Non-pigmented ciliary epithelial cell (primary cell): Measurements from ENCODE around the gene SORCS2.
A peak's percentile ranks its signal among the peaks of the same experiment; 100 is the strongest.

Experiments used
- DNase-seq: peaks from one replicate; pipeline ENCODE4 v3.0.0-alpha.2; 2010; ENCODE audit warnings: low read depth

SORCS2 gene

DNA sequence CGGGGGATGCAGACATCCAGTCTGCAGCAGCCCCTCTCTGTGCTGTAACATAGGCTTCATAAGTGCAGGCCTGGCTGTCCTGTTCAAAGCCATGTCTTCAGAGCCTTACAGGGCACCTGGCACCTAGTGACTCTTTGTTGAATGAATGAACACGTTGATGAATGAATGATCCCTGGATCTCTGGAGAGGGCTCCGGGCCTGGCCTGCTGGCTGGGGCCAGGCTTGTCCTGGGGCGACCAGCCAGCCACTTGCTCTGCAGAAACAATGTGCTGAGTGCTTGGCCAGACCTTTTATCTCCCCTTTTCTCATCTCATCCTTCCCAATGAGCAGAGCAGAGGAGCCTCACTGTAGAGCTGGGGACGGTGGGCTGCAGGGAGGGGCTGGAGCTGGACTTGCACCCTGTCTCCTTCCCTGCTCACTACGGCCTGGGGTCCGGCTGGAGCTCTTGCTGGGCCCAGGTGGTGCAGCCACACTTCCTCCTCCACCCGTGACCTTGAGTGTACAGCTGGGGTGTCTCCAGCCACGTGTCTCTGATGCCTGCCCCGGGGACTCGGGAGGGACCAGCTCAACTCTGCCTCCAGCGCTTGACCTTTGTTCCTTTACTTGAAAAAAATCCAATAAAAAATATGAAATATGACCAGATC lies 164.5 kb downstream of the SORCS2 start:
- no peak for DNase-seq

DNA sequence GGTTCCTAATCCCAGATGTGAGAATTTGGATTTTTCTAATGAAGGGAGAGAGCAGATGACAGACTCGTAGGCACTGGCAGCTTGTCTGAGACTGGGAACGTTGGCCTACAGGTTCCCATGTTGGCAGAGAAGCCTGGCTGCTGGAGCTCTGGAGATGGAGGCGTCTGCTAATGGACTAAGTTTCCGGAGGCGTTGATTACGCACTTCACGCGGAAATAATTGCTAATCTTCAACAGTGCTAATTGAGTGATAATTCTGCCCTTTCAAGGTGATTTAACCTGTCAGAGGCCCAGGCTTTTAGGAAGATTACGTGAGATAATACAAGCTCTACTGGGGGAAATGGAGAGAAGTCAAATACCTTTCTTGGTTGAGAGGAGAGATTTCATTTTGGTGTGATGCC lies 165.0 kb downstream of the SORCS2 start:
- no peak for DNase-seq

DNA sequence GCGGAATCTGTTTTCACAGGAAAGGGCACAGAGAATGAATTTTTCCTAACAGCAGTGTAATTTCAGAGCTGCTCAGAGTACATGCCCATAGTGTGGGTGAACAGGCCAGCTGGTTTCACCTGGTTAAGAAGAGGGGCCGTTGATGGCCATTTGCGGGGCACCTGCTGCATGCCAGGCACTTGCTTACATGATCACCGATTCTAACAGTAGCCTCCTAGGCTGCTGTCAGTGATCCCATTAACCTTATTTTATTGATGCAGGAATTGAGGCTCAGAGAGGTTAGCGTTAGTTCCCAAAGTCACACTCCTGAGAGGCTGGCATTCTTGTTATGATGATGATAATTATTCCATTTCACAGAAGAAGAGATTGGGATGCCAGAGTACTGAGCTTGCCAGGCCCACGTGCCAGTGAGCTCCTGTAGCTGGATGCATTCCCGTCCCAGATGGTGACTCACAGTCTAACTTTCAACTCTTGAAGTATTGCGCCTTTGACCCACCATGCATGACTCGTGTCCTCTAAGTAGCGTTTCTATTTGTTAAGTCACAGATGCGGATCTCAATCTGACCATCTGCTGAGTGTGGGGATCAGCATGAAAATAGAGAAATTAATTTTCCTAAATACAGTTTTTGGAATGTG lies 165.9 kb downstream of the SORCS2 start:
- DNase-seq, result peak; percentile 70

DNA sequence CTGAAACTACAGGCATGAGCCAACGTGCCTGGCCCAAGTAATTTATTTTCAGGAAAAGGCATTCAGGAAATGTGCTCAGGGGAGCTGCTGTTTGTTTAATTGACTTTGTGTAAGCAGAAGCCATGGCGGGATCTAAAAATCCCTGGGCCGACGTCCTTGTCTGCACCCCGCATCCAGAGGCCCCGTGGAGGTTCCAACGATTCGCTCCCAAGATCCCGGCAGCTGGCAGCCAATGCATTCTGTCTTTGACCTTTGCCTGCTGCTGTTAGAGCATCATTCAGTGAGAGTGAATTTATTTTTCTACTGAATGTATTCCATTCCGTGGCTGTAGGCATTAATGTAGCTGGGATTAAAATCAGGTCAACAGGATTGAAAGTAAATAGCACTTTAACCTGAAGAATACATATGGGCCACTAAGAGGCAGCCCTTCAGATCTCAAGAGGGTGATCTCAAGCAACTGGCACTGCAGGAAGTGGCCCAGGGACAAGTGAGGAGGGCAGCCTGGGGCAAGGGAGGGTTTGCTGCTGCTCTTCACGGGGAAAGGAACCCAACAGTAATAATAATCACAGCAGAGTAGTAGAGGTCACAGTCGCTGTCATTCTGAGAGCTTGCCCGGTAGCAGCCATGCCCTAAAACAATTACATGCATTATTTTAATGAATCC lies 167.2 kb downstream of the SORCS2 start:
- DNase-seq, result no peak

DNA sequence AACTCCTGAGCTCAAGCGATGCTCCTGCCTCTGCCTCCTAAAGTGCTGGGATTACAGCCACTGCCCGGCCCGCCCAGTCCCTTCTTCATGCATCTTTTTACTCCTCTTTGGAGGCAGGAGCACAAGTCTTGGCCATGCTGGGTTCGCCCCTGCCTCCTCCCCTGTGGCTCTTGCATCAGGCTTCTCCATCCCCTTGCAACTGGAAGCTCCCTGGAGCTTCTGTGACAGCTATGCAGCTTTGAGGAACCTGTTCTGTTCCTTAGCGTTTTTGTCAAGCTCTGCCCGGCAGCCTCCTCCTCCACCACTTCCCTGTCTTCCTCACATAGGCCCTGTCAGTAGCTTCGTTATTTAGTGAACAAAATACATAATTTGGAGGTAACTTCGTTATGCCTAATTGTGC lies 168.5 kb downstream of the SORCS2 start:
- DNase-seq, result no peak

DNA sequence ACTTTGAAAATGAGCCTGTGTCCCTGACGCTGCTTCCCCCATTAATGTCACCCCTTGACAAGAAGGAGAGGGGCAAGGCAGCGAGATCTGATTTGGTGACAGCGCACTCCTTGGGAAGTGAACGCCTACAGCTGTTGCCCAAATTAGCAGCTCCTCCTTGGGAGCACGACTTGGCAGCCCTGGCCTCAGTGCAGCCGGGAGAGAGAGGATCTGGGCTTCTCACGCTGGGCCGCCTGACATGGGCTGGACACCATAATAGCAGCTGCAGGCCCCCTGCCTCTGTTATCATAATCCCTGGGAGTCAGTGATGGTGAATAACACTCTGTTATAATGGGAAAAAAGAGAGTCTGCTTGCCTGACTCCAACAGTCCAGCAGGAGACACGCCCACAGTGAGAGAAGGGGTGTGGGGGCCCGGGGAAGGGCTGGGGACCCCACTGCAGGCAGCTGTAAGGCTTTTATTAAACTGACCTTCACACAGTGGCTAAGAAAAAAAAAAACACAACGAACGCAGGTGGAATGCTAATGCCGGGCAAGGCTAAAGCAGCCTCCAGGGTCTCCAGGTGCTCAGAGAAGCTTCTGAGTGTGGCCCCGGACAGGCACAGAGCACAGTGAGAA lies 169.1 kb downstream of the SORCS2 start:
- DNase-seq, result no peak

DNA sequence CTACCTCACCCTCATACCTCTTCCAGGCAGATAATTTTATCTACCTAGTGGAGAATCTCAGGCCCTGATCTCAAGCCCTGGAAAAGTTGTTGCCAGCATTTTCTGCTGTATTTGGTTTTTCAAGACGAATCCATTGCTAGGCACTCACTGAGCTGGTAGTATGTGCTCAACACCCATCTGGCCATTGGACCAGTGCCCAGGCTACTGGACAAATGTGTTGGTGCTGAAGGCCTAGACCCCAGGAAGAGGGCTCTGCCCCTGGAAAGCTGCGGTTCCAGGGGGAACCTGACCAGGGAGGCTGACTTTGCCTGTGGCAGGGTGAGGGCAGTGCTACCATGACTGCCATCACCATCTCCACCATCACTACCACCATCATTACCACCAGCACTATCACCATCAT lies 170.0 kb downstream of the SORCS2 start:
- no peak for DNase-seq

DNA sequence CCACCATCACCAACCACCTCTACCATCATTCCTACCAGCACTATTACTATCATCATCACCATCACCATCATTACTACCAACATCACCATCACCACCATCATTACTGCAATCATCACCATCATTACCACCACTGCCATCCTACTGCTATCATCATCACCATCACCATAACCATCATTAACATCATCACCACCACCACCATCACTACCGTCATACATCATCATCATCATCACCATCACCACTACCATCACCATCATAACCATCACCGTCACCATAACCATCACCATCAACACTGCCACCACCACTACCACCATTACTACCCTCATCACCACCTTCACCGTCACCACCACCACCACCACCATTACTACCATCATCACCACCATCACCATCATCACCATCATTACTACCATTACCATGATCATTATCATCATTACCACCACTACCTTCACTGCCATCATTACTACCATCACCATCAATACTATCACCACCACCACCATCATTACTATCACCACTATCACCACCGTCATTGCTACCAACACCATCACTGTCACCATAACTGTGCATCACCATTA lies 170.6 kb downstream of the SORCS2 start:
- no peak for DNase-seq

DNA sequence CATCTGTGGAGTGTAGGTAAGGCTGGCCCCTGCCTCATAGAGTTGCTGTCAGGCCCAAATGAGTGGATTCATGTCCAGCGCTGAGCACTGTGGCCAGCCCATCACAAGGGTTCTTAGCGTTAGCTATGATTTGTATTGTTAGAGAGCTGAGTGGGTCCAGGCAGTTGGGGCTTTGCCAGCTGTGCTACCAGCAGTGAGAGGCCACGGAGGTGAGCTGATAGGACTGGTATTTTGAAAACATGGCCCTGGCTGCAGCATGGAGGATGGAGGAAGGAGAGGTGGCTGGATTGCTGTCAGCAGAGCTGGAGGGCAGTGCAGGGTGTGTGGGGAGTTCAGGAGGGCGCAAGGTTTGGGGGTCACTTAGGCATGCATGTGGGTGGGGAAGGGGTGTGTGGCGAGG lies 172.6 kb downstream of the SORCS2 start:
- no peak for DNase-seq

DNA sequence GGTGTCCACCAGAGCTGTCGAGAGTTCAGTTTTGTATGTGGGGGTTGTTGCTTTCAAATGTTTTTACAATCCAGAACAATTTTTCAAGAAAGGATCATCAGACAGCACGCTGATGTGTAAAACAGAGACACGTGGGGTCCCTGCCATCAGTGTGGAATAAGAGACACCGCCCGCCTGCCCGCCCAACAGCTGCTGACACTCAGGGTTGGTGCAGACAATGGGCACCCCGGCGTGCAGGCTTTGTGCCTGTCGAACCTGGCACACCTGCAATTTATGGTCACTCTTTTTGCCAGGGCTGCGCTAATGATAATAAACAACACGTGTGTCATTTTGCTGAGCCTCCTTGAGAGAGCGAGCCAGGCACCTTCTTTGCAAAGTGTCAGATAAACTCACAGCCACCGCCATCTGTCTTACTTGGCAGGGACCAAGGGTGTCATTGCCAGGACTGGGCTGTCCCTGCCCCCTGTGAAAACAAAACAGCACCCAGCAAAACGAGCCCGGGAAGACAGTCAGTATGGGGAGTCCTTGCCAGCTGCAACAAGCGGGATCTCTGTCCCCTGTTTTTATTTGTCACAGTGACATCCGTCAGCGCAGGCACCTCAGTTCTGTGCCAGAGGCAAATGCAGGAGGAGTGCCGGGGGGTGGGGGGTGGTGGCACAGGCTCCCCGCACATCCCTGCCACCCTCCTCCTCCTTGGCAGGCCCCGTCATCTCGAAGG lies 173.3 kb downstream of the SORCS2 start:
- DNase-seq, result no peak

DNA sequence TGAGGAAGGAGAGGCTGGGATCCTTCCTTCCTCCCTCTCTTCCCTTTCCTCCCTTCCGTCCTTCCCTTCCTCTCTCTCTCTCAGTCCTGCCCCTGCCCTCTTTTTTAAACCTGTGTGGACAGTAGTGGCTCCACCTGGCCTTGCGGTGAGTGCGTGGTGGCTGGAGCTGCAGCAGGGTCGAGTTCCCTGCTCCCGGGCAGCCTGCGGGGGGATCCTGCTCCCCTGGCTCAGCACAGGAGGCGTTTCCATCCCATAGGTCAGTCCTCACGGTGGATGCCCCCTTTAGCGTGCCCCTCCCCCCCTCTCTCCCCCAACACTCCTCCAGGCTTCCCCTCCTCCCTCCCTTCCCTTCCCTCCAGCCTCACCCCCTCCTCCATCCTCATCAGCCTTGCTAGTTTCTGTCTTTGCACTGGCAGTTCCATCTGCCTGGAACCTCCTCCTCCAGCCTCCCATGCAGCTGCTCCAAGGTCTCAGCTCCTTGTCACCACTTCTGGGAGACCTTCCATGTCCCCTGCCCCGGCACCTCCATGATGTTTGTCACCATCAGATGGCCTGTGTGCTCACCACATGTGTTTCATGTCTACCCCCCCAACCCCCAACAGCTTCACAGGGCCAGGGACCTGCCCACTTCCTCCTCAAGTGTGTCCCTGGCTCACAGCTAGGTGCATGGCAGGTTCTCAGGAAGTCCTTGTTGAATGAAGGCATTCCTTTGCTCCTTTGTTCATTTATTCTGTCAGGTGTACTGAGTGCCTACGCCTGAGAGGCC lies 174.0 kb downstream of the SORCS2 start:
- no peak for DNase-seq

DNA sequence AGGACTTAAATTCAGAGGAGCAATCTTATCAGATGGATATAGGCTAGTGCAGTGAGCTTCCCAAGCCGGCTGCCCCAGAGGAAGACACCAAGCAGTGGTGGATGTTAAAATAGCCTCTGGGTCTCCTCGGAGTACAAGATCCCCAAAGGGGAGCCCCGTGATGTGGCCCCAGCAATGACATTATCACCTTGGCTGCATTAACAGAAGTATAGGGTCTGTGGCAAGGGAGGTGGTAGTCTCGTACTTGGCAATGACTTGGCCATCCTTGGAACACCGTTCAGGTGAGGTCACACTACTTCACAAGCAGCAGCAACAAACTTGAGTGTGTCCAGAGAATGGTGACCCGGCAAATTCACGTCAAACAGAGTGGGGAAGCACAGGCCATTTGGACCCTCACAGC lies 174.6 kb downstream of the SORCS2 start:
- DNase-seq, result no peak

DNA sequence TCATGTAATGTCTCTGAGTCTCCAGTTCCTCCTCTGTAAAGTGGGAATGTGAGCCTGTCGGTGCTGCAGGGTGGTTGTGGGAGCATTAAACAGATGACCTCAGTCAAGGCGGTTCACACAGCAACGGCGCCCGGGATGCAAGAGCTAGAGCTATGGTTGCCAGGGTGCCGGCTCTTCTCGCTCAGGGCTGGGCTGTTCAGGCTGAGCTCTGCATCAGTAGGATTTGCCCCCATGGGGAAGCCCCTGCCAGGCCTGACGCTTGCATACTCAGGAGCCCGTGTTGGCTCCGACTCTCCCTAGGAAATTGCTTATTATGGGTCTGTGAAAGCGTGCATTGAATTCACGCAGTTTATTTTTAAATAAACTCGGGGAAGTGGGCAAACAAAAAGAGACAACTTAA lies 175.1 kb downstream of the SORCS2 start:
- no peak for DNase-seq

DNA sequence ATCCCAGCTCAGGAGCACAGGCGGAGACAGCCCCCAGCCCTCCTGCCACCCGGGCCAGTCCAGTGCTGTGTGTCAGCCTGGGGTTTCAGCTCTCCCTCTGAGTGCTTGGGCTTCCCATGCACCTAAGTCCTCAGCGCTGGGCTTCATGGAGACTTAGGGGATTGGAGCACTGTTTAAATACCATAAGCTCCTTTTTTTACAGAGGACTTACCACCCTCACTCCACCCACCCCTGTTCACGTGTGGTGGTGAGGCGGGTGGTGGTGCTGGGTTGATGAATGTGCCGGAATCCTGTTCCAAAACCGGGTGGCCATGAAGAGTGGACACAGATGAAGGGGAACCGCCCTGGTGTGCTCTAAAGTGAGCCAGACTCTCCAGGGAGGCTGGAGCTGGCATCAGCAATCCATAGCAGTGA lies 175.5 kb downstream of the SORCS2 start:
- DNase-seq, result no peak

DNA sequence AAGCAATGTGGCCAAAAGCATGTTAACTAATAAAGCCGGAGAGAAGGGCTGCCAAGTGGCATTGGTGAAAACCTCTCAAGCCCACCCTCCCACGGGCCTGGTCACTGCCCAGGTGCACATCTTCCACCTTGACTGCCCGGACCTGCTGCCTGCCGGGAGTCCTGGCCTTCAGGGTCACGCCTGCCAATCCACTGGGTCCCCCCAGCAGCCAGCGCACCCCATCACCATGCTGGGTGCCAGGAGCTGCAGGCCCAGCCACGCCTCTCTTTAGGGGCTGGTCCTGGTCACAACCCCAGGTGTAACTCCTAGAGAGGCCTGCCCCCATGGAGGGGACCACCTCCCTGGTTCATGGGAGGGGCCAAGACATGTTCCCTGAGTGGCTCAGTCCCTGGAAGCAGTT lies 176.0 kb downstream of the SORCS2 start:
- DNase-seq, result no peak

DNA sequence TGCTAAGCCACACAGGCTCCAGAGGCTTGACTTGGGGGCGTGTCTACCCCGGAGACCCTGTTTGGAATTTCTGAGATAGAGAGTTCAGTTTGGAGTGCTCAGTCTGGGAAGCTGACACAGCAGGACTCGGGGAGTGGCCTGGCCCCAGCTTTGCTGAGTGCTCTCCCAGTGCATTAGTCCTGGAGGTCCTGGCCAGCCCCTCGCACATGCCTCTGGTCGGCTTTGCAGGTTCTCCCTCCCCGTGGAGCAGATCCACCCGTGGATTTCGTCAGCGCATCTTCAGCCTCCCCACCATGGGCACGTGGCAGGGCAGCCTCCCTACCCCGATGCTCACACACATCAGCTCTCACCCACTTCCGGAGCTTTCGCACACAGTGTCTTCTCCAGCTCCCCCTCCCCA lies 177.2 kb downstream of the SORCS2 start:
- no peak for DNase-seq

DNA sequence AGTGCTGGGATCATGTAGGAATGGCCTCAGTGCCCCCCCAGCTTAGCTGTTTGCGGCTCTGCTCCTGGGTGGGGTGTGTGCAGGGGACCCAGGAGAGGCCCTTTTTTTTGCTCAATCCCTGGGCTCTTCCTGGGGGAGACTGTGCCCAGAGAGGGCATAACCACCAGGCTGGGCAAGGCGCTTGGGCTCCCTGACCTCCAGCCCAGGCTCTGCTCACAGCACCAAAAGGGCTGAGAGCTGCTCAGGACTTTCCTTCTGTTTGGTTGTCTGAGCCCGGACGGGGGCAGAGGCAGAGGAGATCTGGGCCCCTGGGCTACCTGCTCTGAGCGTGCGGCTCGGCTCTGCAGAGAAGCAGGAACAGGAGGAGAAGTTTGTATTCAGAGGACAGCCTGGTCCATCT lies 177.7 kb downstream of the SORCS2 start:
- no peak for DNase-seq

DNA sequence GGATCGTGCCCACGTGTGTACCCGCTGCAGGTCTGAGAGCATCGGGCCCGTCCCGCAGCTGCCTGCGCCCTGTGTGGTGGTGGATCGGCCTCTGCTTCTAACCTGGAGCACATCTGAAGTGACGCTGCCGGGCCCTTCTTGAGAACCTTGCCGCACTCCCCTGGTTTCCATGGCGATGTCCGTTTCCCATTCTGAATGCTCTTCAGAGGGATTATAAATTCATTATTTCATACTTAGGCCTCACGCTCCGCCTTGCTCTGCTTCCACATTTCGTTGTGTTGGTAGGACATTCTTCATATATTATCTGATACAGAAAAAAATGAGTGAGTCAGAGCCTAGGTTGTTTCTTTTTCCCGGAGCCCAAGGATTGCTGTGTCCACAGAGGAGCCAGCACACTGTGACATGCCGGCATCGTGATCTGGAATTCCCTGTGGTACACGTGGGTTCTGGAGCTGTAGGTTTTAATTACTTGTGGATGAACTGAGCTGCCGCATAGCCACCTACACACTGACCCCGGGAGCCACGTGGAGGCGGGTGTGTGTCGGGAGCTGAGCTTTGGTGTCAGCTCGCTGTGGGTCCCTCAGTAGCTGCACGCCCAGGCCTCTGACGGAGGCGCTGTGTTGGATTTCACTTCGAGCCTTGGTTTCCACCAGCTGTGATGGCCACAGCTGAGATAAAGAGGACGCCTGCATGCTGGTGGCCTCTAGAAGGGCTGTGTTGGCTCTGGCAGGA lies 179.0 kb downstream of the SORCS2 start:
- DNase-seq, result peak; percentile 91

DNA sequence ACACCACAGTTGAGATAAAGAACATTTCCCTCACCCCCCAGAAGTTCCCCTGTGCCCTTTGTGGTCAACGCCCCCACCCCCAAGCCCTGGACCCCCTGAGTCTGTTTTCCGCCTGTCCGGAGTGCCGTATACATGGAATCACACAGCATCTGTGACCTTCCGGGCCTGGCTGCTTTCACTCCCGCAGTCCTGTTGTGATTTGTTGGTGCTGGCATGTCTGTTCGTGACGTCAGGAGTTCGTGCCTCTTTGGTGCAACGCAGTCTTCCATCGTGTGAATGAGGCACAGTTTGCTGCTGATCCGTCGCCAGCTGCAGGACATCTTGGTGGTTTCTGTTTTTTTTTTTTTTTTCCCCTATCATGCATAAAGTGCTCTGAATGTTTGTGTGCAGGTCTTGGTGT lies 180.3 kb downstream of the SORCS2 start:
- no peak for DNase-seq

DNA sequence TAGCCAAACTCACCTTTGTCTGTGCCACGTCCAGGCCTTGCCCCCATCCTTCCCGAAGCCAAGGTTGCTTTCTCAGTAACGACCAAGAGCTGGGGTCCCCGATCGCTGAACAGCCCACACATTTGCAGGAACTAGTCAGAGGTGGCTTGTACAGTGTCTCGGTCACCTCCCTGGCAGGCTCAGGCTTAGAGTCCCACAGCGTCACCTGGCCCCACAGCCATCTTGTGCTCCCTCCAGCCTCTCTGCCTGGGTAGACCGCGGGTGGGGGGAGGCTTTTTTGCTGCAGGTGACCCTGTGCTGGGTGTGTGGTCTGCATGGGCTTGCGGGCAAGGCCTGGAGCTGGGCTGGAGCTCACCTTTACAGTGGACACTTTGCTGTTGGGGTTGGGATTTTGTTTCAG lies 182.2 kb downstream of the SORCS2 start:
- DNase-seq, result no peak

DNA sequence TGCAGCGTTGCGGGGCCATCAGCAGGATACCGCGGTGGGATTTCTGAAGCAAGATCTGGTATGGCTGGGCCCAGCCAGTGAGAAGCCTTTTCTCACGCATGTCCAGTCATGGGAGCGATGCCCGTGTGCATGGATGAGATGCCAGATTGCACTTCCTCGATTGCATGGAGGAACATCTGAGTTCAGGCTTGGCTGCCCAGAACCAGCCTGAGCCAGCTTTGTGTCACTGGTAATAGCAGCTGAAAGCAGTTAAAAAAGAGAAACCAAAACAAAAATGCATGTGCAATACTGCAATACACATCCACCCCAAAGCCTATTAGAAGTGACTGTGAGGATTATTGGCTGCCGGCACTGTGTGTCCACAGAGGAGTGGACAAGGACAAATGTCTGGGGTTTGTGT lies 183.1 kb downstream of the SORCS2 start:
- no peak for DNase-seq
